ENCODE results near the gene INPP4B.

Gene INPP4B

GRCh38 chr4:142363686-142364085 lies 482.4 kb downstream of the INPP4B start:
- no peak overlapping the region for H2AFZ ChIP-seq (ENCODE audit: low read length)
- H3K79me2 ChIP-seq (ENCODE audit: insufficient read depth, low read length), result no peaks in the 10 kb centered on the region
- H3K27me3 ChIP-seq (ENCODE audit: insufficient read depth, low read length), result no peaks in the 10 kb centered on the region
- H3K9me2 ChIP-seq (ENCODE audit: low read depth, low read length), result no peaks in the 10 kb centered on the region
- H3K4me3 ChIP-seq (ENCODE audit: low read depth, low read length, poor library complexity, severe bottlenecking), result no peak overlapping the region
- H3F3A ChIP-seq (ENCODE audit: insufficient read depth, low read length), result no peaks in the 10 kb centered on the region
- no peak overlapping the region for H3K9ac ChIP-seq (ENCODE audit: low read length)
- H3K9me3 ChIP-seq (ENCODE audit: low read length), result no peaks in the 10 kb centered on the region
- H4K20me1 ChIP-seq (ENCODE audit: insufficient read depth, low read length), result no peaks in the 10 kb centered on the region
- no peak overlapping the region for H3K27ac ChIP-seq (ENCODE audit: low read depth, low read length, poor library complexity, severe bottlenecking)
- H3K4me2 ChIP-seq (ENCODE audit: low read length), result no peak overlapping the region
- no peaks in the 10 kb centered on the region for H3K36me3 ChIP-seq (ENCODE audit: insufficient read depth, low read length)
- H3K4me1 ChIP-seq (ENCODE audit: insufficient read depth, low read length, severe bottlenecking), result no peaks in the 10 kb centered on the region
- TF ChIP-seq EZH2 (IDR thresholded peaks at IDR 0.05; ENCODE audit: borderline replicate concordance, low read length), result no peak
- TF ChIP-seq CTCF (IDR thresholded peaks at IDR 0.05; ENCODE audit: low read length), result no peak

- Histone ChIP-seq H3K27ac (ENCODE audit: low read depth, low read length, poor library complexity, severe bottlenecking) (no peak overlapping the region), H3K79me2 (ENCODE audit: insufficient read depth, low read length) (no peaks in the 10 kb centered on the region), H3K9ac (ENCODE audit: low read length) (no peak overlapping the region), H3K9me3 (ENCODE audit: low read length) (no peaks in the 10 kb centered on the region), H3K9me2 (ENCODE audit: low read depth, low read length) (no peaks in the 10 kb centered on the region), H3K36me3 (ENCODE audit: insufficient read depth, low read length) (no peaks in the 10 kb centered on the region), H3F3A (ENCODE audit: insufficient read depth, low read length) (no peaks in the 10 kb centered on the region), H3K4me1 (ENCODE audit: insufficient read depth, low read length, severe bottlenecking) (no peaks in the 10 kb centered on the region), H3K4me3 (ENCODE audit: low read depth, low read length, poor library complexity, severe bottlenecking) (no peak overlapping the region), H3K4me2 (ENCODE audit: low read length) (no peak overlapping the region), H2AFZ (ENCODE audit: low read length) (no peak overlapping the region), H3K27me3 (ENCODE audit: insufficient read depth, low read length) (no peaks in the 10 kb centered on the region), H4K20me1 (ENCODE audit: insufficient read depth, low read length) (no peaks in the 10 kb centered on the region)
- TF ChIP-seq CTCF (IDR thresholded peaks at IDR 0.05; ENCODE audit: low read length) (no peak), EZH2 (IDR thresholded peaks at IDR 0.05; ENCODE audit: borderline replicate concordance, low read length) (no peak)
Observed at GRCh38 chr4:142361981-142362380, 484.1 kb downstream of the INPP4B start.

- H3K4me2 ChIP-seq (ENCODE audit: low read length), result no peak overlapping the region
- no peak overlapping the region for H3K27ac ChIP-seq (ENCODE audit: low read depth, low read length, poor library complexity, severe bottlenecking)
- H3K36me3 ChIP-seq (ENCODE audit: insufficient read depth, low read length), result no peaks in the 10 kb centered on the region
- H3K9me3 ChIP-seq (ENCODE audit: low read length), result no peaks in the 10 kb centered on the region
- H4K20me1 ChIP-seq (ENCODE audit: insufficient read depth, low read length), result no peaks in the 10 kb centered on the region
- no peaks in the 10 kb centered on the region for H3K9me2 ChIP-seq (ENCODE audit: low read depth, low read length)
- no peaks in the 10 kb centered on the region for H3F3A ChIP-seq (ENCODE audit: insufficient read depth, low read length)
- TF ChIP-seq CTCF (IDR thresholded peaks at IDR 0.05; ENCODE audit: low read length) (no peak), EZH2 (IDR thresholded peaks at IDR 0.05; ENCODE audit: borderline replicate concordance, low read length) (no peak)
- no peaks in the 10 kb centered on the region for H3K27me3 ChIP-seq (ENCODE audit: insufficient read depth, low read length)
- no peaks in the 10 kb centered on the region for H3K79me2 ChIP-seq (ENCODE audit: insufficient read depth, low read length)
- H3K4me3 ChIP-seq (ENCODE audit: low read depth, low read length, poor library complexity, severe bottlenecking), result no peak overlapping the region
- H3K4me1 ChIP-seq (ENCODE audit: insufficient read depth, low read length, severe bottlenecking), result no peaks in the 10 kb centered on the region
- H3K9ac ChIP-seq (ENCODE audit: low read length), result no peak overlapping the region
- H2AFZ ChIP-seq (ENCODE audit: low read length), result no peak overlapping the region
Observed at GRCh38 chr4:142360657-142361056, 485.4 kb downstream of the INPP4B start.
